Activated T-cell treated with anti-CD3 and anti-CD28 coated beads, Interleukin-2, amount 50 U/mL, for 48 hours (primary cell): ENCODE measurements around the gene GABPB2.

Source experiments
- DNase-seq, 2 experiments: peaks; one replicate each; pipeline ENCODE4 v3.0.0-alpha.2; 2020

The GABPB2 gene

GRCh38 chr1:151166505-151166956 is 96.0 kb downstream of the GABPB2 start:
- DNase-seq: no peak

GRCh38 chr1:151167116-151167515 is 96.6 kb downstream of the GABPB2 start:
- no peak for DNase-seq

DNA sequence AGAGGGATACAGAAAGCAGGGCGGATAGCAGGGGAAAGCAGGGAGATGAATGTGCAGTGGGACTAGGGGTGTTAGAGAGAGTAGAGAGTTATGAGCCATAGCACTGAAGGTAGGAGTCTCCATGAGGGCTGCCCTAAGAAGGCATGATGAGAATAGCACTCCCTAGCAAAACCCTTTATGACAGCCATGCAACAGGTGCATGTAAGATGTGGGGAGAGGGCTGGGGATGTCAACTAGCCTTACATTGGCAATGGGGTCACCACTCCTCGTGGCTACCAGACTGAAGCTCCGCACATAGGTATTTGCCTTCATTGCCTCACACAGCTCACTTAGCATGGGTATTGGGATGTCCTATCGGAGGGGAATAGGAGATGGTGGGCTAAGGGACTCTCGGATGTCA is 100.6 kb downstream of the GABPB2 start:
- DNase-seq: no peak
